ENCODE data around the gene DCST1.
A peak's percentile ranks its signal among the peaks of the same experiment; 100 is the strongest.

Gene DCST1

GRCh38 chr1:155001675-155002463, 31.8 kb upstream of the DCST1 start:
- DNase-seq (ENCODE audit: low read depth in 2 of 2), result peak; percentile 93 to 97

DNA sequence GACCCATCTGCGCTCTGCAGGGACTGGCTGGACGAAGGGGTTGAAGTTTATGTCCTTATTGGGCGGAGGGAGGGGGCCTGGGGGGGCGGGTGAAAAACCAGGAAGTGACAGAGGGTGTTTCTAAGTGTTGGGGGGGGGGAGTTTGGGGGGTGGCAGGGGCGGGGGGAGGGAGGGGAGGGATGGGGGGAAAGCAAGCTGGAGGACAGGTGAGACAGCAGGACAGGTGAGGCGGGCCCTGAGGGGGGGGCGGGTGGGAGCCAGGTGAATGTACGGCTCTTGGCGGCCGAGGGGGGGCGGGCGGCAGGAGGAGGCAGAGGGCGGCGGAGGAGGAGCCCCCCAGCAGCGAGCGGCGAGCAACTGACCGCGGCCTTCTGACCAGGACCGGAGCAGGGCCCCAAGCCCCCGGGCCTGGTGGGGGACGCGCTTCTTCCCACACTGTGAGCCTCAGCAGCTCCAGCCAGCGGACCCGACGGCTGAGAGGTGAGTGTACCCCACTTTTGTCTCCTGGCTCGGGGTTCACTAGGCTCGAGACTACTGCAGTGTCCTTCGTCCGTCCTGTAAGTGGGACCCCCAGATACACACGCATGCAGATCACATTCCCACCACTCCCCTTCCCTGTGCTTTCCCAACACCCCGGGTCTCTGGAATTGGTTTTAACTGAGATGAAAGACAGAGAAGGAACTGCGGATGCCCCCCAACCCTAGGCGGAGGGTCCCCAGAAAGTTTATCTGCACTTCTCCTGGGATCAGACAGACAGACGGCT, 31.0 kb upstream of the DCST1 start, which contains the start of gene ZBTB7B:
Gene ZBTB7B, plus strand, starts transcription at position 339 of the 763 bp plus-strand sequence. CDS start 11,859 bp downstream, outside the sequence.
- DNase-seq (ENCODE audit: low read depth in 2 of 2), result no peak

DNA sequence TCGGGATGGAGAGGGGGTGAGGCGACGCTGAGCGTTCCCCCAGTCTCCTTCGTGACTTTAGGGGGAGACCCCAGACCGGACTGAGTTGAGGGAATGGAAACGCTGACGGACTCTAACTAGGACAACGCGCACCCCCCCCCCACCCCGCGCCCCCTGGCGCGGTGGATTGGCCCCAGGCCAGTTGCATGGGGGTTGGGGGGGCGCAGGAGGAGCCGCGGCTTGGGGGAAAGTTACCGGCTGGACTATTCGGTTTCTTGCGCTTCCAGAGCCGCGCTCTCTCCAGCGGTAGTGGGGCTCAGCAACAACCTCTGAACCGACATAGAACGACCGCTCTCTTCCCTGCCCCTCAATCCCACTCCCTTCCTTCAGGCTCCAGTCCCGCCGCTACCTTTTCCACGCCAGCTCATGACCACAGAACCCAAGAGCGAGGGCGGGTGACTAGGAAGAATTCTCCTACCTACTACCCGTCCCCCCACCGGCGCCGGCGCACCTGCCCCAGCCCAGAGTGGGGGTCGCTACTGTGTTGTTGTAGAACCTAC, 30.3 kb upstream of the DCST1 start:
- DNase-seq (ENCODE audit: low read depth in 2 of 2), result no peak

GRCh38 chr1:155003766-155004351, 29.8 kb upstream of the DCST1 start:
- DNase-seq (ENCODE audit: low read depth in 2 of 2), result no peak

DNA sequence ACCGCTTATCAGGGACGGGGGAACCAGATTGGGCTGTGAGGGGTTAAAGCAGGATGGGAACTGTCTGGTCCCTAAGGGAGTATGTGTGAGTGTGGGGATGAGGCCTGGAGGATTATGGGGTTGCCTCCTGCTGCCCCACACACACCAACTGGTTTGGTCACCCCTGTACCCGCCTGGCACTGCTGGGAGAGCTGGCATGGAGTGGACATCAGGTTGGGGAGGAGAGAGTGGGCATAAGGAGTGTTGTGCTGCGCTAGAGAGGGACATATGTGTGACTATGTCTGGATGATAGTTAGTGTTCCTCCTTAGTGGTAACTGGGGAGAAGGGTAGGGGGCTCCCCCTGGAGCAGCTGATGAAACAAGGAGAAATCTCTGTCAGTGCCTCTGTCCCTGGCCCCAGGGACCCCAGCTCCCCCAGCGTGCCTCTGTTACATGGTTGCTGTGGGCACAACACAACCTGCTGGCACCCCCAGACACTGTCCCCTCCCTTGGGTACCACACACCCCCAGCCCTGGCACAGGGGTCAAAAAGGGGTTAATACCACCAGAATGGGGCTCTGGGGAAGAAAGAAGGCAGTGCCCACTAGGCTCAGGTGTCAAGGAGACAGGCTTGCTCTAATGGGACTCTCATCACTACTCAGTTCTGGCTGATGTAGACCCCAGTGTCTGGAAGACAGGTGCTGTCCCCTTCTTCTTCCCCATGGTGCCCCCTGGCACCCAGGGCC, 29.1 kb upstream of the DCST1 start:
- no peak for DNase-seq (ENCODE audit: low read depth in 2 of 2)

GRCh38 chr1:155005076-155006011, 28.3 kb upstream of the DCST1 start:
- DNase-seq (ENCODE audit: low read depth in 2 of 2), result no peak

- DNase-seq (ENCODE audit: low read depth in 2 of 2), result no peak
Observed at GRCh38 chr1:155006601-155007101, 27.0 kb upstream of the DCST1 start.

DNA sequence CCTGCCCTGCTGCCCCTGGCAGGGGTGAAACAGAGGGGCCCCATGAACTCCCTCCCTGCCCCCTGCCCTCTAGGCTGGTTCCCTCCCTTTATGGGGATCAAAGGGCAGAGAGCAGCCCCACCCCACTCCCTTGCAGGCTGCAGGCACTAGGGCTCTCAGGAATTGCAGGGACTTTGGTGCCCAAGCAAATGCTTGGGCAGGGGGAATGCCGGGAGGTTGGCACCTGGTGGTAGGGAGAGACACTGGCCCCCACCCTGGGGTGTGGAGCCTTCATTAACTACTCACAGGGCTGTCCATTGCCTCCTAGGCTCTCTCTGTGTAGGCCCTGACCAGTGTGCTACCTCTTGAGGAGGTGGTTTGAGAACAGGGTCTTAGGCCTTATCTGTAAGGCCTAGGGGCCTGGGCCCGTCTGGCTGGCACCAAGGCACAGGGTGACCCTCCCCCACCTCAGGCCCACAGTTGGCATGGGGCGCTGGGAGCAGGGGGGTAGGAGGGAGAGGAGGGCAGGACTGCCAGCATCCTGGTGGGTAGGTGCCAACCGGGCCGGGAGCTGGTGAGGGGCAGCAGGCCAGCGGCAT, 26.3 kb upstream of the DCST1 start:
- no peak for DNase-seq (ENCODE audit: low read depth in 2 of 2)

- DNase-seq (ENCODE audit: low read depth in 2 of 2), result no peak
Observed at GRCh38 chr1:155008015-155008941, 25.3 kb upstream of the DCST1 start.

DNA sequence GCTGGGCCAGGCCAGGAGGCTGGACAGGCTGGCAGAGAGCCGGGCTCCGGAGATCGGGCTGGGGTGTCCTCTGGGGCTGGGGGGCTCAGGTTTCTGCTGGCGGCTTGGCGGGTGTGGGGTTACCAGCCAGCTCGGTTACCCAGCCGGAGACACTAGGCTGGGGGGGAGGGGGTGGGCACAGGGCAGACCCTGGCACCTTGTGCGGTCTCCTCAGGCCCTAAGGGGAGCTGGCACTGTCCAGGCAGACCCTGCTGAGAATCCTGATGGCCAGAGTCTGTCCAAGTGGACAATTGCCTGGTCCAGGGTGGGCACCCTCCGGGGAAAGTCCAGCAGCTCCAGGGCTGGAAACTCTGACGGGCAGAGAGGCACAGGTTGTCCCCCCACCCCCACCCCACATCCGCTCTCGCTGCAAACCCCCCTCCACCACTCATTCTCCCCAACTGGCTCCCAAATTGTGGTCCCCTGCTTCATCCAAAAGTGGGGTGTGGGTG, 24.4 kb upstream of the DCST1 start:
- no peak for DNase-seq (ENCODE audit: low read depth in 2 of 2)

DNA sequence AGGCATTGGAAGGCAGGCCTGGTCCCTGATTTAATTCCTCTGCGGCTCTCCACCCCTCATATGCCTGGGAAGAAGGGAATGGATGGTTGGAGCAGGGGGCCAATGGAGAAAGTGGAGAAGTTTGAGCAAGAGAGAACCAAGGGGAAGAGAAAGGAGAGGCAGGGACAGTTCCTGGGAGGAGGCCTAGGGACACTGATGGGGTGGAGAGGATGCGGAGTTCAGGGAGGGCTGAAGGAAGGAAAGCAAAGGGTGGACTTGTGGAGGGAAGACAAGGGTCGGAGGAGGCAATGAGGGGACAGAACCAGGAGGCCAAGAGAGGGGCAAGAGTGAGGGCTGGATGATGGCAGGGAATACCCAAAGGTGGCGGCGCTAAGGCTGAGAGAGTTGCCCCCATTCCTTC, 23.9 kb upstream of the DCST1 start:
- DNase-seq (ENCODE audit: low read depth in 2 of 2), result no peak

- DNase-seq (ENCODE audit: low read depth in 2 of 2), result no peak
Observed at GRCh38 chr1:155010211-155010918, 23.3 kb upstream of the DCST1 start.

GRCh38 chr1:155011004-155011416, 22.6 kb upstream of the DCST1 start:
- no peak for DNase-seq (ENCODE audit: low read depth in 2 of 2)

DNA sequence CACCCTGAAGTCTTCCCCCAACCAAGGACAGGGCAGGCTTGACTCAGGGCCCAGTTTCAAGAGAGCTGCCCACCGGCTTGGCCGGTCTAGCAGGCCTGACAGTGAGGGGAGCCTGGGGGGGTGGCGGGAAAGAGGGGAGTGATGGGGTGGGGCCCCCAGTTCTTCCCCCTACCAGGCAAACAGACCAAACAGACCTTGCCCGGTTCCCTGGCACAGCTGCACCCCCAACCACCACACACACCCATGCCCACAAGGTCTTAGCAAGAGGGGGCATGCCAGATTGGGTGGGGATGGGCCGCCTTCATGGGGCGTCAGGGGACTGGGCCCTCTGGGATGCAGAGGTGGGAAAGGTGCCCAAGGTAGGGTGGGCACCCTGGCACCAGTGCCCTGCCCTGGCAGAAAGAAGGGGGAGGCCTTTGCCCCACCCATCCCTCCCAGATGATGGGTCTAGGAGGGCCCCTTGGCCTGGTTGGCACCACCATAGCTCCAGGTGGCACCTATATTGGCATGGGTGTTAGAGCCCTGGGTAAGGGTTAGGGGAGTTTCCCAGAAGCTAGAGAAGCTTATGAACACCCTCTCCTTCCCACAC, 22.1 kb upstream of the DCST1 start:
- DNase-seq (ENCODE audit: low read depth in 2 of 2), result no peak

- DNase-seq (ENCODE audit: low read depth in 2 of 2), result no peak
Observed at GRCh38 chr1:155012026-155012546, 21.5 kb upstream of the DCST1 start.

GRCh38 chr1:155012776-155013602, 20.6 kb upstream of the DCST1 start:
- DNase-seq (ENCODE audit: low read depth in 2 of 2), result no peak

GRCh38 chr1:155013632-155014031, 20.0 kb upstream of the DCST1 start:
- no peak for DNase-seq (ENCODE audit: low read depth in 2 of 2)
